Epithelial cell of umbilical artery (primary cell): ENCODE measurements around the gene PCSK2. TPM values are rescaled to one million over a fixed set of nuclear protein-coding genes. Genes with fewer than 3 reads are reported as not detected.

Source experiments
- total RNA-seq: library from RNA; depleted of rRNA; stranded (reverse); fragments of >200 nt; gene quantifications from 2 replicates; pipeline ENCODE4 v1.2.3, GENCODE V29; 2014

Gene PCSK2, protein sequence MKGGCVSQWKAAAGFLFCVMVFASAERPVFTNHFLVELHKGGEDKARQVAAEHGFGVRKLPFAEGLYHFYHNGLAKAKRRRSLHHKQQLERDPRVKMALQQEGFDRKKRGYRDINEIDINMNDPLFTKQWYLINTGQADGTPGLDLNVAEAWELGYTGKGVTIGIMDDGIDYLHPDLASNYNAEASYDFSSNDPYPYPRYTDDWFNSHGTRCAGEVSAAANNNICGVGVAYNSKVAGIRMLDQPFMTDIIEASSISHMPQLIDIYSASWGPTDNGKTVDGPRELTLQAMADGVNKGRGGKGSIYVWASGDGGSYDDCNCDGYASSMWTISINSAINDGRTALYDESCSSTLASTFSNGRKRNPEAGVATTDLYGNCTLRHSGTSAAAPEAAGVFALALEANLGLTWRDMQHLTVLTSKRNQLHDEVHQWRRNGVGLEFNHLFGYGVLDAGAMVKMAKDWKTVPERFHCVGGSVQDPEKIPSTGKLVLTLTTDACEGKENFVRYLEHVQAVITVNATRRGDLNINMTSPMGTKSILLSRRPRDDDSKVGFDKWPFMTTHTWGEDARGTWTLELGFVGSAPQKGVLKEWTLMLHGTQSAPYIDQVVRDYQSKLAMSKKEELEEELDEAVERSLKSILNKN
- not detected in 2 replicates for total RNA-seq

GRCh38 chr20:17226410-17227218 lies at the start of gene PCSK2:
Gene PCSK2 (plus strand): TSS chr20:17227040. CDS start chr20:17227306, 266 bp downstream.

DNA sequence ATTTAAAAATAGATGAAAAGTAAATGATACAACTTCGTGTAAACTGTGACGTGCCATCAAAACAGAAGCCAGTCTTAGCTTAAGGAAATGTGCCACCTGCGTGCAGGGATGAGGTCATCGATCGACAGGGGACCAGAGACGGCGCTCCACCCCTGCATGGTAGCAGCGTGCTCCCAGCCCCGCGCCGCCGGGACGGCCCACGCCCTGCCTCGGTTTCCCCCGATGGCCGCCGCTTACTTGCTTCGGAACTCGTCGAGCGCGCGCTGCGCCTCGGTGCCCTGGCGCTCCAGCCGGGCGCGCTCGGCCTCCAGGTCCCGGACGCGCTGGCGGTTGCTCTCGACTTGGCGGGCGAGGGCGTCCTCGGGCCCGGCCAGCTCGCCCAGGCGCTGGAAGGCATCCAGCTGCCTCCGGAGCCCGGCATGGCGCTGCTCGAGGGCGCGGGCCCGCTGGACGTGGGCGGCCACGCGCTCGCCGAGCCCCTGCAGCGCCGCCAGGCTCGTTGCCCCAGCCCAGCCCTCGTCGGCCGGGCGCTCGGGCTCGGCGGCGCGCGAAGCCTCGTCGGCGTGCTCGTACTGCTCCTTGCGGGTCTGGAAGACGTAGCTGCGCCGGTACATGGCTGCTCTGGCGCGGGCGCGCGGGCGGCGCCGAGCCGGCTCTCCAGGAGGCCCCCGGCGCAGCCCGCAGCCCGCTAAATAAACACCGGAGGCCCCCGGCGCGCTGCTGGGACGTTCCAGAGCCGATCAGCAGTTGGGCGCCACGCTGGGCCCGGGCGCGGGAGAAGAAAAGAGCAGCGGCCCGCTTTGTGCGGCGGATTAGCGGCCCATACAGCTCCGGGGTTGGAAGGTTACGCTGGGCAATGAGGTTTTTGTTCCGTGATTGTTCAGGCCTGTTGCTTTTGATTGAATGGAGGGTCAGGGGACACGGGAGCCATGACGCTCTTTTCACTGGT lies 304.1 kb downstream of the PCSK2 start, which contains the start of gene BFSP1:
Gene BFSP1, minus strand, starts transcription at position 664 of the 949 bp plus-strand sequence. Its CDS starts 50 bp downstream, at position 614.

